ENCODE data around the gene CPNE7. TPM values are rescaled to one million over a fixed set of nuclear protein-coding genes. Genes with fewer than 3 reads are reported as not detected.

CPNE7 gene
- total RNA-seq, 1 donor from 2014 or later, result 11.5 TPM

DNA sequence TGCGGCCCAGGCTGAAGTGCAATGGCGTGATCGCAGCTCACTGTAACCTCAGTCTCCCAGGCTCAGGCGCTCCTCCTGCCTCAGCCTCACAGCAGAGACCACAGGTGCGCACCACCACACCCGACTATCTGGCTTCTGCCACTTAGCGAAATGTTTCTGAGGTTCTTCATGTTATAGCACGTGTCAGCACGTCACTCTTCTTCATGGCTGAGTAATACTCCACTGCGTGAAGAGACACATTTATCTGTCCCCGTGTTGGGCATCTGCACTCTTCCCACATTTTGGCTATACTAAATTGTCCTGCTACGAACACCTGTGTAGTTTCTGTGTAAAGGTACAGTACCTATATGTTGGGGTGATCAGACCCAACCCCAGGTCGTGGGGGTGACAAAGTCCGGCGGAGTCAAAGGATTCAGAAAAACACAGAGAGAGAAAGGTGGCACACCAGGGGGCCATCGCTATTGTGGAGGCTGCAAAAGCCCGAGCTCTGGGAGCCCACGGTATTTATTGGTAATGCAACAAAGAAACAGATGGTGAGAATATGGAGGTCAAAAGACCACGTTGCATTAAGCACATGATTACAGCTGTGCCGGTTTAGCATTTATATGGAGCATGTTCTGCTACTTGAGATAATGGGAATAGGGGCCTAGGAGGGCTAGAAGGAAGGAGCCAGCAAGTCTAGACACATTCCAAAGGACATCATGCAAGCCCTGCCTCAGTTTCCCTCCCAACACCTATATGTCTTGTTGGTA, 37.0 kb downstream of the CPNE7 start:
- H3K27me3 ChIP-seq (ENCODE audit: control insufficient read depth, insufficient read depth, low read length), result peaks cover 12% of the 10 kb centered on the region
- DNase-seq (ENCODE audit: low read depth), result no peak
- no peaks in the 10 kb centered on the region for H3K36me3 ChIP-seq (ENCODE audit: control insufficient read depth, insufficient read depth, low read length)
- no peak overlapping the region for H3K4me3 ChIP-seq (ENCODE audit: low read depth, low read length)
- no peak for TF ChIP-seq CTCF (IDR thresholded peaks at IDR 0.05; ENCODE audit: insufficient read depth, low read length, poor library complexity, severe bottlenecking)

DNA sequence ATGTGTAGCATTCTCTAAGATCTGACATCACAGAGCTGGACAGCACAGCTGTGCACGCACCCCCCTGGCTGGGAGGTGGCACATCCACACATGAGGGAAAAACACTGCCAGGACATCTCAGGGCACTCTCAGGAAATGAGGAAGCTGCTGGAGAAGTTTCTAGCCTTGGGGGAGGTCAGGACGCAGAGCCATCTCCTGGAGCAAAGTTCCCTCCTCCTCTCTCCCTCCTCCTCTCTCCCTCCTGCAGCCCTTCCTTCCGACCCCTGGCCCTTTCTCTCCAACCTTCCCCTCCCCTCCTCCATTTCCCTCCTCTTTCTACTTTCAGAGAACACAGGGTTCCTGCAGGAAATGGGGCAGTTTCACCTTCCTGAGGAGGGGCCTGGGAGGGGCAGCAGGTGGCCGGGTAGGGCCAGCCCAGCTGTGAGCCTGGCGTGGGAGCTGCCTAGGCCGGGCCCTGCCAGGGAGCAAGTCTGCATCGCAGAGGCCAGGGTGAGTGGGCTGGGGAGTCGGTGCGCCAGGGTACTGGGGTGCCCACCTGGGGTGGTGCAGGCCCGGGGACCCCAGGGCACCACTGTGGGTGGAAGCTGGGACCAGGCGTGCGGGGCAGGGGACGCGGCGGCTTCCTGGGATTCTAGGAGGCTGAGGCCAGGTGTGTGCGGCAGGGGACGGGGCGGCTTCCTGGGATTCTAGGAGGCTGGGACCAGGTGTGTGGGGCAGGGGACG, 37.8 kb downstream of the CPNE7 start, which contains the start of gene DPEP1:
Gene DPEP1, plus strand, starts transcription at position 412 of the 723 bp plus-strand sequence. CDS start 16,769 bp downstream, outside the sequence.
- peaks cover 12% of the 10 kb centered on the region for H3K27me3 ChIP-seq (ENCODE audit: control insufficient read depth, insufficient read depth, low read length)
- no peaks in the 10 kb centered on the region for H3K36me3 ChIP-seq (ENCODE audit: control insufficient read depth, insufficient read depth, low read length)
- no peak within 1 kb of the TSS for H3K4me3 ChIP-seq (ENCODE audit: low read depth, low read length)
- no peak for TF ChIP-seq CTCF (IDR thresholded peaks at IDR 0.05; ENCODE audit: insufficient read depth, low read length, poor library complexity, severe bottlenecking)
- DNase-seq (ENCODE audit: low read depth), result no peak

DNA sequence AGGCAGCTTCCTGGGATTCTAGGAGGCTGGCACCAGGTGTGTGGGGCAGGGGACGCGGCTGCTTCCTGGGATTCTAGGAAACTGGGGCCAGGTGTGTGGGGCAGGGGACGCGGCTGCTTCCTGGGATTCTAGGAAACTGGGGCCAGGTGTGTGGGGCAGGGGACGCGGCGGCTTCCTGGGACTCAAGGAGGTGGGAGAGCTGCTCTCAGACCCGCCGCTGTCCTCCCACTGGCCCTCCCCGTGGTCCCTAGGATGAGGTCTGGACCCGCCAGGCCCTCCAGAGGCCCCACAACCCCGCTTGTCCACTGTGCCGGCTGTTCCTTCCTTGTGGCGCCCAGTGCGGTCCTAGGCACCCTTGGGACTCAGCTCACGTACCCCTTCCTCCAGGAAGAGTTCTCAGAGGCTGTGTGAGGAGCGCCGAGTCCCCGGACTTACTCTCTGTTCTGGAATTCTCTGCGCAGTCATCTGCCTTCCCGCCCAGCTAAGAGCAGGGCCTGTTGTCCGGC, 38.4 kb downstream of the CPNE7 start:
- Histone ChIP-seq H3K27me3 (ENCODE audit: control insufficient read depth, insufficient read depth, low read length) (peaks cover 12% of the 10 kb centered on the region), H3K4me3 (ENCODE audit: low read depth, low read length) (no peak overlapping the region), H3K36me3 (ENCODE audit: control insufficient read depth, insufficient read depth, low read length) (no peaks in the 10 kb centered on the region)
- no peak for TF ChIP-seq CTCF (IDR thresholded peaks at IDR 0.05; ENCODE audit: insufficient read depth, low read length, poor library complexity, severe bottlenecking)
- no peak for DNase-seq (ENCODE audit: low read depth)

DNA sequence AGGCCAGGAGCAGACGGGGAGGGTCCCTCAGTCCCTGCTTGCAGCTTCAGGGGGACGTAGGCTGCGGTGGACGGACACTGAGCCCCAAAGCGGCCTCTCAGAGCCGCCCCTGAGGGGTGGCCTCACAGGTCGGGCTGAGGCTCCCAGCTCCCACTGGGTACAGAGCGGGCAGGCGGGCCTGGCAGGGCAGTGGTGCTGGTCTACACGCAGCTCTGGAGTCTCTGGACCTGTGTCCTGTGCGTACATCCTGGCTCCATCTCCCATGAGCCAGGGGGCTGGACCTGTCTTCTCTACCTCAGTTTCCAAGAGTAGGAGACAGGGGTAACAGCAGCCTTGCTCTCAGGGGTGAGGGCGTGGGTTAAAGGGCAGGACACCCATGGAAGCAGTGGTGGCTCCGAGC, 39.6 kb downstream of the CPNE7 start:
- no peak for TF ChIP-seq CTCF (IDR thresholded peaks at IDR 0.05; ENCODE audit: insufficient read depth, low read length, poor library complexity, severe bottlenecking)
- Histone ChIP-seq H3K4me3 (ENCODE audit: low read depth, low read length) (no peak overlapping the region), H3K36me3 (ENCODE audit: control insufficient read depth, insufficient read depth, low read length) (no peaks in the 10 kb centered on the region), H3K27me3 (ENCODE audit: control insufficient read depth, insufficient read depth, low read length) (peaks cover 15% of the 10 kb centered on the region)
- no peak for DNase-seq (ENCODE audit: low read depth)

DNA sequence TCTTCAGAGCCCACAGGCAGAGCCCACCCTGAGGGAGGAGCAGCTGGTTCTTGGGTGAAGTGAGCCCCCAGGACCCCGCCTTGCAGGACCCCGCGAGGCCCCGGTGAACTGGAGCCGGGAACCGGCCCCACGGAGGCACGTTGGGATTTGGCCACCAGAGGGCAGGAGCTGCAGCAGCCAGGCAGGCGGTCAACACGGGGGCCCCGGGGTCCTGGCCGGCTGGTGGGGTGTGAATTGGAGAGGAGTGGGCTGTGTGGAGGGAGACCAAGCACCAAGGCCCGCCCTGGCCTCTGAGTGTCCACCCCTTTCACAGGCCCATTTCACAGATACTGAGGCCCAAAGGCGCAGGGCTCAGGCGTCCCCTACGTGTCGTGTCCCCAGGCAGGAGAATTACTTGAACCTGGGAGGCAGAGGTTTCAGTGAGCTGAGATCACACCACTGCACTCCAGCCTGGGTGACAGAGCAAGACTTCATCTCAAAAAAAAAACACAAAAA, 40.1 kb downstream of the CPNE7 start:
- no peak for DNase-seq (ENCODE audit: low read depth)
- TF ChIP-seq CTCF (IDR thresholded peaks at IDR 0.05; ENCODE audit: insufficient read depth, low read length, poor library complexity, severe bottlenecking), result peak; percentile 81
- Histone ChIP-seq H3K27me3 (ENCODE audit: control insufficient read depth, insufficient read depth, low read length) (peaks cover 18% of the 10 kb centered on the region), H3K4me3 (ENCODE audit: low read depth, low read length) (no peak overlapping the region), H3K36me3 (ENCODE audit: control insufficient read depth, insufficient read depth, low read length) (no peaks in the 10 kb centered on the region)
